Neural cell (in vitro differentiated cells): ENCODE results near the gene CYB561A3. TPM values are rescaled to one million over a fixed set of nuclear protein-coding genes. Genes with fewer than 3 reads are reported as not detected.

Experiments used
- H2AFZ ChIP-seq: fragments of 200-600, 300-800 bp; sonication (generic), shearing (Covaris generic); 2 replicates; pipeline ENCODE4 v1.6.0; 2014; ENCODE audit warnings: low read depth, mild to moderate bottlenecking, antibody characterized with exemption, low read length, moderate library complexity
- H3F3A ChIP-seq: fragments of 200-600 bp; shearing (Covaris generic); 2 replicates; pipeline ENCODE4 v1.6.1; 2016; ENCODE audit warnings: mild to moderate bottlenecking, moderate library complexity, mixed read lengths, antibody characterized with exemption, low read length; ENCODE audit not compliant: insufficient read depth, poor library complexity, severe bottlenecking
- H3K27ac ChIP-seq: fragments of 200-600, 300-800 bp; sonication (generic), shearing (Covaris generic); 2 replicates; pipeline ENCODE4 v1.5.1; 2014; ENCODE audit warnings: mild to moderate bottlenecking, low read length, moderate library complexity
- H3K27me3 ChIP-seq: fragments of 300-800, 200-600 bp; sonication (generic), shearing (Covaris generic); 2 replicates; pipeline ENCODE4 v1.6.0; 2014; ENCODE audit warnings: mild to moderate bottlenecking, low read depth, low read length, moderate library complexity; ENCODE audit not compliant: insufficient read depth
- H3K36me3 ChIP-seq: fragments of 300-800, 200-600 bp; sonication (generic), shearing (Covaris generic); 2 replicates; pipeline ENCODE4 v1.5.1; 2014; ENCODE audit warnings: mild to moderate bottlenecking, antibody characterized with exemption, low read length, moderate library complexity; ENCODE audit not compliant: insufficient read depth
- H3K4me2 ChIP-seq: fragments of 300-800, 200-600 bp; sonication (generic), shearing (Covaris generic); 2 replicates; pipeline ENCODE4 v1.6.0; 2014; ENCODE audit warnings: mild to moderate bottlenecking, low read length
- H3K4me3 ChIP-seq: fragments of 300-800, 200-600 bp; sonication (generic), shearing (Covaris generic); 2 replicates; pipeline ENCODE4 v1.5.1; 2014; ENCODE audit warnings: mild to moderate bottlenecking, low read length, moderate library complexity
- H3K79me2 ChIP-seq: fragments of 200-600 bp; shearing (Covaris generic); replicated peaks from 2 replicates; pipeline ENCODE4 v1.6.0; 2014; ENCODE audit warnings: mild to moderate bottlenecking, low read length, moderate library complexity; ENCODE audit not compliant: insufficient read depth
- H3K9ac ChIP-seq: fragments of 300-800, 200-600 bp; sonication (generic), shearing (Covaris generic); 2 replicates; pipeline ENCODE4 v1.6.1; 2016; ENCODE audit warnings: mild to moderate bottlenecking, low read length, mixed read lengths
- H3K9me2 ChIP-seq: fragments of 200-600 bp; shearing (Covaris generic); 2 replicates; pipeline ENCODE4 v1.6.1; 2016; ENCODE audit warnings: mild to moderate bottlenecking, low read length, mixed read lengths; ENCODE audit not compliant: insufficient read depth
- H3K9me3 ChIP-seq: fragments of 200-600, 300-800 bp; sonication (generic), shearing (Covaris generic); 2 replicates; pipeline ENCODE4 v1.6.1; 2016; ENCODE audit warnings: mild to moderate bottlenecking, mixed run types, low read length, moderate library complexity, mixed read lengths
- H4K20me1 ChIP-seq: fragments of 200-600 bp; shearing (Covaris generic); 2 replicates; pipeline ENCODE4 v1.6.1; 2016; ENCODE audit warnings: mild to moderate bottlenecking, mixed run types; ENCODE audit not compliant: insufficient read depth
- EP300 ChIP-seq: fragments of 450-650 bp; conservative IDR thresholded peaks from 2 replicates; pipeline ENCODE4 v1.6.1; 2014; ENCODE audit warnings: antibody characterized with exemption, mild to moderate bottlenecking, moderate library complexity; ENCODE audit not compliant: poor library complexity, severe bottlenecking
- EZH2 ChIP-seq: fragments of 200-600, 300-800 bp; shearing (Covaris generic), sonication (generic); IDR thresholded peaks from 2 replicates; pipeline ENCODE4 v1.6.1; 2014; ENCODE audit warnings: antibody characterized with exemption, low read length, borderline replicate concordance, mild to moderate bottlenecking; ENCODE audit not compliant: insufficient read depth, poor library complexity, severe bottlenecking
- MXI1 ChIP-seq: fragments of 450-650 bp; conservative IDR thresholded peaks from 2 replicates; pipeline ENCODE4 v1.6.1; 2014; ENCODE audit warnings: antibody characterized with exemption, mild to moderate bottlenecking; ENCODE audit not compliant: poor library complexity, severe bottlenecking
- POLR2AphosphoS5 ChIP-seq: IDR thresholded peaks from 2 replicates; pipeline ENCODE4 v1.6.1; 2012
- RAD21 ChIP-seq: fragments of 450-650 bp; conservative IDR thresholded peaks from 2 replicates; pipeline ENCODE4 v1.6.1; 2014; ENCODE audit warnings: antibody characterized with exemption, mild to moderate bottlenecking, moderate library complexity
- SMC3 ChIP-seq: fragments of 450-650 bp; conservative IDR thresholded peaks from 2 replicates; pipeline ENCODE4 v1.6.1; 2014; ENCODE audit warnings: antibody characterized with exemption, mild to moderate bottlenecking, moderate library complexity; ENCODE audit not compliant: poor library complexity
- TAF1 ChIP-seq: IDR thresholded peaks from 2 replicates; pipeline ENCODE4 v1.6.1; 2012; ENCODE audit warnings: low read depth
- polyA plus RNA-seq: library from polyadenylated mRNA; depleted of rRNA; stranded (reverse); fragments of >200 nt; gene quantifications from 2 replicates; pipeline ENCODE4 v1.2.3, GENCODE V29; 2014
- TF ChIP-seq, protein P1 (sequence below): IDR thresholded peaks from 2 replicates; pipeline ENCODE4 v1.6.1; 2012; ENCODE audit warnings: borderline replicate concordance
- TF ChIP-seq, protein P2 (sequence below): fragments of 450-650 bp; IDR thresholded peaks from 2 replicates; pipeline ENCODE4 v1.5.1; 2014; ENCODE audit warnings: antibody characterized with exemption, mild to moderate bottlenecking, moderate library complexity; ENCODE audit not compliant: poor library complexity, severe bottlenecking

CYB561A3 gene
- polyA plus RNA-seq, 1 donor from 2014 or later: 36.3 TPM

DNA sequence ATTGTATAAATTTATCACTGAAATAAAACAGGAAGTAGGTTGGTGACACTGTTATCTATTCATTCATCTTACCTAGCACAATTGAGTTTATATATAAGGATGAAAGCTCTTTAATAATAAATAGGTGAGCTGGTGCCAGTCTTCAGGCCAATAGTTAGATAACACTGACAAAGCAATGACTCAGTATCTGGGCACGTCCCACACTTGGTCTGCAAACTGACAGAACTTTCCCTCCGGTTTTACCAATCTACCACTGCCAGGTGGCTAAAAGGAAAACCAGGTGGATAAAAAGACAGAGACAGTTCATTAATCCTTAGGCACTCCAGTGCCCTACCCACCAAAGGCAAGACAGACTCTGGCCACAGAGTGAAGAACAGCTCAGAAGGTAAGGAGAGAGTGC lies 46.4 kb downstream of the CYB561A3 start:
- H3K9me2 ChIP-seq: no peaks in the 10 kb centered on the region
- no peaks in the 10 kb centered on the region for H3K79me2 ChIP-seq
- no peaks in the 10 kb centered on the region for H3K9me3 ChIP-seq
- no peak overlapping the region for H3K9ac ChIP-seq
- no peaks in the 10 kb centered on the region for H3K27me3 ChIP-seq
- no peaks in the 10 kb centered on the region for H3F3A ChIP-seq
- peaks cover 14% of the 10 kb centered on the region for H3K36me3 ChIP-seq
- no peak for TF ChIP-seq TAF1
- no peak for TF ChIP-seq POLR2AphosphoS5
- no peak for TF ChIP-seq EP300
- TF ChIP-seq, protein P1, sequence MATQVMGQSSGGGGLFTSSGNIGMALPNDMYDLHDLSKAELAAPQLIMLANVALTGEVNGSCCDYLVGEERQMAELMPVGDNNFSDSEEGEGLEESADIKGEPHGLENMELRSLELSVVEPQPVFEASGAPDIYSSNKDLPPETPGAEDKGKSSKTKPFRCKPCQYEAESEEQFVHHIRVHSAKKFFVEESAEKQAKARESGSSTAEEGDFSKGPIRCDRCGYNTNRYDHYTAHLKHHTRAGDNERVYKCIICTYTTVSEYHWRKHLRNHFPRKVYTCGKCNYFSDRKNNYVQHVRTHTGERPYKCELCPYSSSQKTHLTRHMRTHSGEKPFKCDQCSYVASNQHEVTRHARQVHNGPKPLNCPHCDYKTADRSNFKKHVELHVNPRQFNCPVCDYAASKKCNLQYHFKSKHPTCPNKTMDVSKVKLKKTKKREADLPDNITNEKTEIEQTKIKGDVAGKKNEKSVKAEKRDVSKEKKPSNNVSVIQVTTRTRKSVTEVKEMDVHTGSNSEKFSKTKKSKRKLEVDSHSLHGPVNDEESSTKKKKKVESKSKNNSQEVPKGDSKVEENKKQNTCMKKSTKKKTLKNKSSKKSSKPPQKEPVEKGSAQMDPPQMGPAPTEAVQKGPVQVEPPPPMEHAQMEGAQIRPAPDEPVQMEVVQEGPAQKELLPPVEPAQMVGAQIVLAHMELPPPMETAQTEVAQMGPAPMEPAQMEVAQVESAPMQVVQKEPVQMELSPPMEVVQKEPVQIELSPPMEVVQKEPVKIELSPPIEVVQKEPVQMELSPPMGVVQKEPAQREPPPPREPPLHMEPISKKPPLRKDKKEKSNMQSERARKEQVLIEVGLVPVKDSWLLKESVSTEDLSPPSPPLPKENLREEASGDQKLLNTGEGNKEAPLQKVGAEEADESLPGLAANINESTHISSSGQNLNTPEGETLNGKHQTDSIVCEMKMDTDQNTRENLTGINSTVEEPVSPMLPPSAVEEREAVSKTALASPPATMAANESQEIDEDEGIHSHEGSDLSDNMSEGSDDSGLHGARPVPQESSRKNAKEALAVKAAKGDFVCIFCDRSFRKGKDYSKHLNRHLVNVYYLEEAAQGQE: no peak
- TF ChIP-seq RAD21: no peak
- no peak for TF ChIP-seq EZH2
- no peak for TF ChIP-seq MXI1
- TF ChIP-seq SMC3: no peak
- TF ChIP-seq, protein P2, sequence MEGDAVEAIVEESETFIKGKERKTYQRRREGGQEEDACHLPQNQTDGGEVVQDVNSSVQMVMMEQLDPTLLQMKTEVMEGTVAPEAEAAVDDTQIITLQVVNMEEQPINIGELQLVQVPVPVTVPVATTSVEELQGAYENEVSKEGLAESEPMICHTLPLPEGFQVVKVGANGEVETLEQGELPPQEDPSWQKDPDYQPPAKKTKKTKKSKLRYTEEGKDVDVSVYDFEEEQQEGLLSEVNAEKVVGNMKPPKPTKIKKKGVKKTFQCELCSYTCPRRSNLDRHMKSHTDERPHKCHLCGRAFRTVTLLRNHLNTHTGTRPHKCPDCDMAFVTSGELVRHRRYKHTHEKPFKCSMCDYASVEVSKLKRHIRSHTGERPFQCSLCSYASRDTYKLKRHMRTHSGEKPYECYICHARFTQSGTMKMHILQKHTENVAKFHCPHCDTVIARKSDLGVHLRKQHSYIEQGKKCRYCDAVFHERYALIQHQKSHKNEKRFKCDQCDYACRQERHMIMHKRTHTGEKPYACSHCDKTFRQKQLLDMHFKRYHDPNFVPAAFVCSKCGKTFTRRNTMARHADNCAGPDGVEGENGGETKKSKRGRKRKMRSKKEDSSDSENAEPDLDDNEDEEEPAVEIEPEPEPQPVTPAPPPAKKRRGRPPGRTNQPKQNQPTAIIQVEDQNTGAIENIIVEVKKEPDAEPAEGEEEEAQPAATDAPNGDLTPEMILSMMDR: no peak
- no peak overlapping the region for H3K4me2 ChIP-seq
- H3K27ac ChIP-seq: no peak overlapping the region
- H2AFZ ChIP-seq: no peak overlapping the region
- H4K20me1 ChIP-seq: no peaks in the 10 kb centered on the region
- no peak overlapping the region for H3K4me3 ChIP-seq

DNA sequence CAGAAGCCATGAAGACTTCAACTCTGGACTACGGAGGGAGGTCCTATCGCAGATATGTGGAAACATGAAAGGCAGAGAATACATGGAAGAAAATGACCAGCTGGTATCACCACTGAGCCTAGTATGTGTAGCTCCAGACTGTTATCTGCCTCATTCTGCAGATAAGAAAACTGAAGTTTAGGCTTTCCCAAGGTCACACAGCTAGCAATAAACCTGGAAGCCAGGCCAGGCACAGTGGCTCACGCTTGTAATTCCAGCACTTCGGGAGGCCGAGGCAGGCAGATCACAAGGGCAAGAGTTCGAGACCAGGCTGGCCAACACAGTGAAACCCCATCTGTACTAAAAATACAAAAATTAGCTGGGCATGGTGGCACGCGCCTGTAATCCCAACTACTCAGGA lies 50.9 kb downstream of the CYB561A3 start:
- TF ChIP-seq, protein P1: no peak
- TF ChIP-seq MXI1 (no peak), POLR2AphosphoS5 (no peak), EP300 (no peak), SMC3 (no peak), RAD21 (no peak), TAF1 (no peak), EZH2 (no peak)
- TF ChIP-seq, protein P2: no peak
- no peaks in the 10 kb centered on the region for H3F3A ChIP-seq
- H2AFZ ChIP-seq: no peak overlapping the region
- no peak overlapping the region for H3K4me3 ChIP-seq
- H3K79me2 ChIP-seq: no peaks in the 10 kb centered on the region
- H3K27ac ChIP-seq: no peak overlapping the region
- no peaks in the 10 kb centered on the region for H4K20me1 ChIP-seq
- H3K9me2 ChIP-seq: no peaks in the 10 kb centered on the region
- H3K9ac ChIP-seq: no peak overlapping the region
- H3K27me3 ChIP-seq: no peaks in the 10 kb centered on the region
- H3K36me3 ChIP-seq: peaks cover 20% of the 10 kb centered on the region
- H3K4me2 ChIP-seq: no peak overlapping the region
- no peaks in the 10 kb centered on the region for H3K9me3 ChIP-seq
